Adrenal gland (tissue), 12 donors: Measurements from ENCODE around the gene SDC3. TPM values are rescaled to one million over a fixed set of nuclear protein-coding genes. Genes with fewer than 3 reads are reported as not detected.

Source experiments
- DNase-seq, 7 donors: peaks; one replicate each; pipeline ENCODE4 v3.0.0-alpha.2; 2019 to 2020
- H3K27ac ChIP-seq, 5 donors: fragments of 200-600 bp; sonication (generic) in 4 of 5; 1 replicate in 3 of 5; 2 replicates in 2 of 5; pipeline versions ENCODE4 v1.5.1 to v1.8.0; 2016 to 2020; ENCODE audit warnings: mild to moderate bottlenecking in 1 of 5
- H3K27me3 ChIP-seq: fragments of 200-600 bp; 2 replicates; pipeline ENCODE4 v1.8.0; 2021
- H3K36me3 ChIP-seq, 2 donors: fragments of 200-600 bp; replicated peaks in 1 of 2; 1 replicate in 1 of 2; 2 replicates in 1 of 2; pipeline versions ENCODE4 v1.5.1 to v1.8.0; 2018 to 2022
- H3K4me1 ChIP-seq, 2 donors: fragments of 200-600 bp; replicated peaks in 1 of 2; 1 replicate in 1 of 2; 2 replicates in 1 of 2; pipeline versions ENCODE4 v1.5.1 to v1.8.0; 2018 to 2021
- H3K4me3 ChIP-seq, 4 donors: fragments of 200-600 bp; sonication (generic) in 3 of 4; one replicate each; pipeline ENCODE4 v1.5.1; 2016 to 2018
- H3K9me3 ChIP-seq, 3 donors: fragments of 200-600 bp; sonication (generic) in 1 of 3; replicated peaks in 1 of 3; 1 replicate in 2 of 3; 2 replicates in 1 of 3; pipeline versions ENCODE4 v1.5.1 to v1.8.0; 2016 to 2021
- CTCF ChIP-seq, 6 experiments: fragments of 450-650 bp in 4 of 6; fragments of 200-600 bp in 2 of 6; sonication (generic) in 1 of 6; IDR thresholded peaks; 1 replicate in 5 of 6; 2 replicates in 1 of 6; pipeline versions ENCODE4 v1.5.1 to v1.8.0; 2016 to 2021; ENCODE audit warnings: antibody characterized with exemption in 6 of 6, mild to moderate bottlenecking in 2 of 6, moderate library complexity in 1 of 6
- POLR2A ChIP-seq, 2 donors: fragments of 450-650 bp; IDR thresholded peaks; one replicate each; pipeline ENCODE4 v1.6.1; 2017; ENCODE audit warnings: antibody characterized with exemption in 2 of 2, mild to moderate bottlenecking in 2 of 2, moderate library complexity in 1 of 2
- WGBS, 4 donors: extraction: QIAGEN DNeasy Blood & Tissue Kit in 2 of 4; methylation state at CpG; one replicate each; pipeline versions ENCODE4 v1.1.5 to v1.1.7; 2013 to 2017; 5-methylcytosine and 5-hydroxymethylcytosine counted together
- intact Hi-C, 2 donors: fragments of 100-400 bp; cut with DNase I; formaldehyde crosslinking; loops; one replicate each; pipeline versions ENCODE4 v1.14.1 to v1.15.0; 2022 to 2023
- polyA plus RNA-seq, 3 donors: library from polyadenylated mRNA; stranded (reverse); fragments of 200-250 nt in 2 of 3; fragments of 350-450 nt in 1 of 3; fragmentation: Illumina TruSeq in 1 of 3; extraction: RNeasy Lipid Tissue Mini Kit (QIAGEN cat#74804) in 1 of 3; gene quantifications; one replicate each; pipeline ENCODE4 v1.2.3, GENCODE V29; 2013 to 2014
- total RNA-seq, 9 donors: library from RNA; depleted of rRNA in 4 of 9; stranded (reverse); fragments of >200 nt in 4 of 9; fragments of 120-200 nt in 1 of 9; fragmentation: NEBNext Ultra II Directional in 1 of 9; extraction: Animal tissue kit (Norgen Biotek cat#: 25700) in 1 of 9; gene quantifications; one replicate each; pipeline versions ENCODE4 v1.1.0 to v1.2.4, GENCODE V29; 2013 to 2023
- donor health status: healthy with polysubstance abuse.
- donor health status: Bipolar disorder and iron deficiency.
- donor health status: DM: yes; HTN: yes; CAD: no.
- donor health status: DM: no; HTN: no; CAD: no.
- donor health status: DM: no; HTN: no; CAD: no.
- donor health status: DM: yes; HTN: yes; CAD: no.

SDC3 gene
- total and polyA plus RNA-seq, 12 donors = 40.1 to 536 (median 188) TPM

- Histone ChIP-seq H3K4me3 (no peak overlapping the region), H3K27ac (peak overlapping the region in 2 of 5 donors; percentile 17 to 20), H3K27me3 (no peaks in the 10 kb centered on the region), H3K36me3 (no peaks in the 10 kb centered on the region), H3K4me1 (peaks cover 7 to 20% of the 10 kb centered on the region in 2 donors), H3K9me3 (no peaks in the 10 kb centered on the region)
- 57 to 72% (median 62%) methylated on average over 6 to 8 of the region's 8 CpGs for WGBS, 4 donors
- DNase-seq = peak in 3 of 7 donors; percentile 60 to 65 (median 64)
- TF ChIP-seq CTCF (IDR thresholded peaks at IDR 0.05) (no peak), POLR2A (IDR thresholded peaks at IDR 0.05) (no peak)
- intact Hi-C loops = no loop called here
Measured at GRCh38 chr1:30857964-30858363, 50.6 kb downstream of the SDC3 start.

- Histone ChIP-seq H3K36me3 (no peaks in the 10 kb centered on the region), H3K4me1 (peaks cover 7 to 20% of the 10 kb centered on the region in 2 donors), H3K27ac (no peak overlapping the region), H3K4me3 (no peak overlapping the region), H3K9me3 (no peaks in the 10 kb centered on the region), H3K27me3 (no peaks in the 10 kb centered on the region)
- DNase-seq = peak in 1 of 7 donors; percentile 11
- intact Hi-C loops = no loop called here
- TF ChIP-seq CTCF (IDR thresholded peaks at IDR 0.05) (no peak), POLR2A (IDR thresholded peaks at IDR 0.05) (no peak)
Measured at GRCh38 chr1:30857062-30857461, 51.5 kb downstream of the SDC3 start.

- Histone ChIP-seq H3K27me3 (no peaks in the 10 kb centered on the region), H3K4me1 (peaks cover 7 to 20% of the 10 kb centered on the region in 2 donors), H3K36me3 (no peaks in the 10 kb centered on the region), H3K4me3 (no peak overlapping the region), H3K9me3 (no peaks in the 10 kb centered on the region), H3K27ac (no peak overlapping the region)
- 58 to 69% (median 63%) methylated on average over 7 to 14 of the region's 14 CpGs for WGBS, 4 donors
- no peak for TF ChIP-seq CTCF (IDR thresholded peaks at IDR 0.05)
- TF ChIP-seq POLR2A (IDR thresholded peaks at IDR 0.05) = no peak
- intact Hi-C loops = no loop called here
- peak in 1 of 7 donors; percentile 25 for DNase-seq
Measured at GRCh38 chr1:30856260-30856790, 52.2 kb downstream of the SDC3 start.

GRCh38 chr1:30855686-30856259, 52.8 kb downstream of the SDC3 start:
- no peak overlapping the region for H3K4me3 ChIP-seq
- H3K27ac ChIP-seq = no peak overlapping the region
- TF ChIP-seq CTCF (IDR thresholded peaks at IDR 0.05) (no peak), POLR2A (IDR thresholded peaks at IDR 0.05) (no peak)
- no peaks in the 10 kb centered on the region for H3K9me3 ChIP-seq
- intact Hi-C loops = no loop called here
- DNase-seq = no peak
- no peaks in the 10 kb centered on the region for H3K36me3 ChIP-seq
- no peaks in the 10 kb centered on the region for H3K27me3 ChIP-seq
- H3K4me1 ChIP-seq = peaks cover 7 to 20% of the 10 kb centered on the region in 2 donors
- WGBS, 4 donors = 79 to 83% (median 83%) methylated on average over 4 of the region's 4 CpGs
